HEK293 (cell line): ENCODE results near the gene BRMS1.

Experiments
- ATF2 ChIP-seq: fragments of 450-650 bp; formaldehyde crosslinking; IDR thresholded peaks from 2 replicates; pipeline ENCODE4 v1.5.1; 2016; ENCODE audit warnings: missing biosample characterization, missing genetic modification characterization, low read depth
- CTCF ChIP-seq: fragments of 450-650 bp; formaldehyde crosslinking; IDR thresholded peaks from 2 replicates; pipeline ENCODE4 v1.5.1; 2016; ENCODE audit warnings: missing biosample characterization, missing genetic modification characterization
- KLF7 ChIP-seq: fragments of 450-650 bp; formaldehyde crosslinking; IDR thresholded peaks from 2 replicates; pipeline ENCODE4 v1.5.1; 2016; ENCODE audit warnings: missing biosample characterization, missing genetic modification characterization, borderline replicate concordance
- MZF1 ChIP-seq: fragments of 450-650 bp; formaldehyde crosslinking; IDR thresholded peaks from 2 replicates; pipeline ENCODE4 v1.5.1; 2017; ENCODE audit warnings: missing biosample characterization, missing genetic modification characterization, borderline replicate concordance
- REST ChIP-seq: fragments of 450-650 bp; formaldehyde crosslinking; IDR thresholded peaks from 2 replicates; pipeline ENCODE4 v1.5.1; 2016; ENCODE audit warnings: missing biosample characterization, missing genetic modification characterization
- SP2 ChIP-seq: fragments of 450-650 bp; formaldehyde crosslinking; IDR thresholded peaks from 2 replicates; pipeline ENCODE4 v1.5.1; 2016; ENCODE audit warnings: missing biosample characterization, missing genetic modification characterization
- SP7 ChIP-seq: fragments of 450-650 bp; formaldehyde crosslinking; IDR thresholded peaks from 2 replicates; pipeline ENCODE4 v1.5.1; 2016; ENCODE audit warnings: missing biosample characterization, missing genetic modification characterization
- YY1 ChIP-seq: fragments of 450-650 bp; formaldehyde crosslinking; IDR thresholded peaks from 2 replicates; pipeline ENCODE4 v1.5.1; 2018; ENCODE audit warnings: missing biosample characterization, missing genetic modification characterization
- ZBTB7A ChIP-seq: fragments of 450-650 bp; formaldehyde crosslinking; IDR thresholded peaks from 2 replicates; pipeline ENCODE4 v1.5.1; 2016; ENCODE audit warnings: low read depth, missing biosample characterization, missing genetic modification characterization
- ZNF10 ChIP-seq: fragments of 450-650 bp; formaldehyde crosslinking; IDR thresholded peaks from 2 replicates; pipeline ENCODE4 v1.5.1; 2017; ENCODE audit warnings: missing biosample characterization, missing genetic modification characterization
- ZNF121 ChIP-seq: fragments of 450-650 bp; formaldehyde crosslinking; IDR thresholded peaks from 2 replicates; pipeline ENCODE4 v1.5.1; 2016; ENCODE audit warnings: missing biosample characterization, missing genetic modification characterization
- ZNF398 ChIP-seq: fragments of 450-650 bp; formaldehyde crosslinking; IDR thresholded peaks from 2 replicates; pipeline ENCODE4 v1.5.1; 2017; ENCODE audit warnings: missing biosample characterization, missing genetic modification characterization
- ZNF791 ChIP-seq: fragments of 450-650 bp; formaldehyde crosslinking; IDR thresholded peaks from 2 replicates; pipeline ENCODE4 v1.5.1; 2016; ENCODE audit warnings: missing biosample characterization, missing genetic modification characterization
- ZNF830 ChIP-seq: fragments of 450-650 bp; IDR thresholded peaks from 2 replicates; pipeline ENCODE4 v1.5.0; 2018; ENCODE audit warnings: missing biosample characterization, missing genetic modification characterization, low read depth, mild to moderate bottlenecking, moderate library complexity

GRCh38 chr11:66393954-66394353 lies 49.0 kb upstream of the BRMS1 start:
- TF ChIP-seq ZNF830, result no peak
- TF ChIP-seq CTCF (tag by site-specific recombination), result no peak
- TF ChIP-seq SP2, result no peak
- no peak for TF ChIP-seq REST
- no peak for TF ChIP-seq ZNF121 (tag by site-specific recombination)
- no peak for TF ChIP-seq ZNF10 (tag by site-specific recombination)
- TF ChIP-seq ZNF398 (tag by site-specific recombination), result no peak
- TF ChIP-seq ZBTB7A (tag by site-specific recombination), result no peak
- TF ChIP-seq ZNF791, result no peak
- no peak for TF ChIP-seq ATF2 (tag by site-specific recombination)
- no peak for TF ChIP-seq YY1
- TF ChIP-seq MZF1, result no peak
- no peak for TF ChIP-seq KLF7
- no peak for TF ChIP-seq SP7 (tag by site-specific recombination)
